ENCODE data around the gene PDGFB.

The PDGFB gene

GRCh38 chr22:39257901-39258475 is 13.2 kb upstream of the PDGFB start:
- H3K27ac ChIP-seq (ENCODE audit: low read depth, low read length), result no peak overlapping the region
- H3K4me3 ChIP-seq (ENCODE audit: low read length), result no peak overlapping the region
- no peaks in the 10 kb centered on the region for H3K27me3 ChIP-seq (ENCODE audit: control insufficient read depth, insufficient read depth, low read length)
- H3K4me1 ChIP-seq (ENCODE audit: control insufficient read depth, insufficient read depth, low read length), result peaks cover 4% of the 10 kb centered on the region
- H3K36me3 ChIP-seq (ENCODE audit: control insufficient read depth, insufficient read depth, low read length), result no peaks in the 10 kb centered on the region
- no peak overlapping the region for H3K9ac ChIP-seq (ENCODE audit: low read length)

DNA sequence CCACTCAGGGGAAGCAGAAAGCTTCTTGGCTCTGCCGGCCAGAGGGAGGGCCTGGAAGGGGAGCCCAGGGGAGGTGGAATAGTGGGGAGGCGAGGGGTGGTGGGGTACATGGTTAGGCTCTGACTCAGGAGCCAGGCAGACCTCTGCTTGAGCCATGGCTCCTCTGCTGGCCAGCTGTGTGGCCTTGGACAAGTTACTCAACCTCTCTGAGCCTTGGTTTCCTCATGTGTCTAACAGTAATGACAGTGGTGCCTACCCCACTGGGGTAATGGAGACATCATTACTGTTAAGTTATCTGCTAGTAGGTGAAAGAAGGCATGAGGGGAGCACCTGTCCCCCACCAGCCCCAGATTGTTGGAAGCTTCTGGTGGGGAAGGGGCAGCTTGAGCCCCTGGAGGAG is 12.2 kb upstream of the PDGFB start:
- Histone ChIP-seq H3K36me3 (ENCODE audit: control insufficient read depth, insufficient read depth, low read length) (no peaks in the 10 kb centered on the region), H3K27me3 (ENCODE audit: control insufficient read depth, insufficient read depth, low read length) (peaks cover 4% of the 10 kb centered on the region), H3K4me3 (ENCODE audit: low read length) (no peak overlapping the region), H3K27ac (ENCODE audit: low read depth, low read length) (no peak overlapping the region), H3K9ac (ENCODE audit: low read length) (no peak overlapping the region), H3K4me1 (ENCODE audit: control insufficient read depth, insufficient read depth, low read length) (peaks cover 4% of the 10 kb centered on the region)

GRCh38 chr22:39256186-39256552 is 11.4 kb upstream of the PDGFB start:
- no peak overlapping the region for H3K9ac ChIP-seq (ENCODE audit: low read length)
- no peaks in the 10 kb centered on the region for H3K36me3 ChIP-seq (ENCODE audit: control insufficient read depth, insufficient read depth, low read length)
- H3K27me3 ChIP-seq (ENCODE audit: control insufficient read depth, insufficient read depth, low read length), result peaks cover 8% of the 10 kb centered on the region
- H3K4me1 ChIP-seq (ENCODE audit: control insufficient read depth, insufficient read depth, low read length), result peaks cover 4% of the 10 kb centered on the region
- no peak overlapping the region for H3K4me3 ChIP-seq (ENCODE audit: low read length)
- H3K27ac ChIP-seq (ENCODE audit: low read depth, low read length), result no peak overlapping the region

DNA sequence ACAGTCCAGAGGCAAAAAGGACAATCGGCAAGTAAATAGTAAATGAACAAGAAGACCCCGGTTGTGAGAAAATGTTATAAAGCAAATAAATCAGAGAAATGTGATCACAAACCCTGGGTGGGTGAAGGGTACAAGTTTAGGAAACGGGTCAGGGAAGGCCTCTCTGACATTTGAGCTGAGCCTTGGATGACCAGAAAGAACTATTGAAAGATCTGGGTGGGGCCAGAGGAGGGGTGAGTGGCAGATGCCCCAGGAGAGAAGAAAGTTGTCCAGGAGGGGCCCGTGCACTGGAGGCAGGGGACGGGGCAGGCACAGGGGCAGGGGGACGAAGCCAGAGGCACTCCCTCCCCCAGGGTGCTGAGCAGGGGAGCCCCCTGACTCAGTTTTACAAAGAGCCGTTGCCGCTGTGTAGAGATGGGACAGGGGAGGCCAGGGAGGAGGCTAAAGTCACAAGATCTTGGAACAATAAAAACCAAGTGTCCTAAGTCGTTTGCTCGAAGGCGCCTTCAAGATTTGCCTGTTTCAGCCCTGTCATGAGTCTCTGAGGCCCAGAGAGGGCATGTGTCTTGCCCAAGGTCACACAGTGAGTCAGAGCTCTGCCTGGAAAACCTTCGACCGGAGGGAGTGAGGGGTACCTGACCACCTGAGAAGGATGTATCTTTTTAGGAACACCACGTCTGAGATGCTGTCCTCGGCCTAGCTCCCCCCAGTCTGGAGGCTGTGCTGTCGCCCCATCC is 10.8 kb upstream of the PDGFB start:
- no peak overlapping the region for H3K9ac ChIP-seq (ENCODE audit: low read length)
- peaks cover 8% of the 10 kb centered on the region for H3K27me3 ChIP-seq (ENCODE audit: control insufficient read depth, insufficient read depth, low read length)
- no peaks in the 10 kb centered on the region for H3K36me3 ChIP-seq (ENCODE audit: control insufficient read depth, insufficient read depth, low read length)
- peak overlapping the region; percentile 48 for H3K27ac ChIP-seq (ENCODE audit: low read depth, low read length)
- H3K4me1 ChIP-seq (ENCODE audit: control insufficient read depth, insufficient read depth, low read length), result peaks cover 4% of the 10 kb centered on the region
- no peak overlapping the region for H3K4me3 ChIP-seq (ENCODE audit: low read length)

DNA sequence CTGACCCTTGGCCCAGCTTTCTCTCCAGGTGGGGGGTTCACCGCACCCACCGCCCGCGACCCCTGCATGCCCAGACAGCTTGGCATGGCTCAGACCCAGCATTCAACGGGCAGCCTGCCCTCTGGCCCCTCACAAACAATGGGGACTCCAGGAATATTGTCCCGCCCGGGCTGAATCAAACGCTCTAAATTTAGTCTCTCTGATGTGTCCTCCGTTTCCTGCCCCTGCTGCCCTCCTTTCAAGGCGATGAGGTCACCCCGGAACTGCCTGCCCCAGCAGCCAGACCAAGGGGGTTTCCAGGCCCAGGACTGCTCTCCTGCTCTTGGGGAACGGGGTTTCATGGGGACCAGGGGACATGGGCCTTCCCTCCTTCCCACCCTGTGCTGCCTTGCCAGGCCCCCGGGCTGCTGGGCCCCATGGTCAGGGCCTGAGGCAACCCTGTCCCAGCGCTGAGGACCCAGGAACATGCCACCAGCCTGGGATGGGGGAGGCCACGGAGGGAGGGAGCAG is 10.1 kb upstream of the PDGFB start:
- H3K36me3 ChIP-seq (ENCODE audit: control insufficient read depth, insufficient read depth, low read length), result no peaks in the 10 kb centered on the region
- no peak overlapping the region for H3K4me3 ChIP-seq (ENCODE audit: low read length)
- peaks cover 4% of the 10 kb centered on the region for H3K4me1 ChIP-seq (ENCODE audit: control insufficient read depth, insufficient read depth, low read length)
- peak overlapping the region; percentile 48 for H3K27ac ChIP-seq (ENCODE audit: low read depth, low read length)
- H3K9ac ChIP-seq (ENCODE audit: low read length), result no peak overlapping the region
- peaks cover 8% of the 10 kb centered on the region for H3K27me3 ChIP-seq (ENCODE audit: control insufficient read depth, insufficient read depth, low read length)

- Histone ChIP-seq H3K9ac (ENCODE audit: low read length) (no peak overlapping the region), H3K4me1 (ENCODE audit: control insufficient read depth, insufficient read depth, low read length) (peaks cover 4% of the 10 kb centered on the region), H3K27ac (ENCODE audit: low read depth, low read length) (no peak overlapping the region), H3K4me3 (ENCODE audit: low read length) (no peak overlapping the region), H3K27me3 (ENCODE audit: control insufficient read depth, insufficient read depth, low read length) (peaks cover 10% of the 10 kb centered on the region), H3K36me3 (ENCODE audit: control insufficient read depth, insufficient read depth, low read length) (no peaks in the 10 kb centered on the region)
These were observed 9.3 kb upstream of the PDGFB start for GRCh38 chr22:39254122-39254521.

DNA sequence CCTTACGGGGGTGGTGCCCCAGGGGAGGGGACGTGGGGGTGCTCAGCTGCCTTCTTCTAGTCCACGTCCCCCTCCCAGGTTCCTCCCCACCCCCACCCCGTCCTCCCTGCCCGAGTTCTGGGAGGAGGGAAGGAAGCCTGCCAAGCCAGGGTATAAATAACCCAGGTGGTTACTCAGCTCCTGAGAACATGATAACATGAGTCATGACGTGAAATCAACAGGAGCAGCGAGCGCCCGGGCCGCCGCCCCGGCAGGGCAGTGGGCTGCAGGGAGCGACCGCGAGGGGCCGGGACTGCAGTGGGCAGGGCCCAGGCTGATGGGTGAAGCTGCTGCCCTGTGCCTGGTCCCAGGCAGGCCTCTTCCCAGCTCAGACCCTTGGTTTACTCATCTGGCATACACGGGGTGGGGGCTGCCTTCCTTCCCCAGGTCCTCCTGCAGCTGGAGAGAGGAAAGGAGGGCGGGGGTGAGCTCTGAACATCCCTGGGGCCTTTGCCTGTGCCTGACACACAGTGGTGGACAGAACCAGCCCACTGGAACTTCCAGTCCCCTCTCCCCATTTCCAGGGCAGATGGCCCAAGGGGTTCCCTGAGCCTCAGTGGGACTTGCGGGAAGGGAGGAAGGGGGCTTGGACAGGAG is 8.8 kb upstream of the PDGFB start:
- H3K4me1 ChIP-seq (ENCODE audit: control insufficient read depth, insufficient read depth, low read length), result peaks cover 4% of the 10 kb centered on the region

GRCh38 chr22:39252461-39253434 is 8.0 kb upstream of the PDGFB start:
- Histone ChIP-seq H3K9ac (ENCODE audit: low read length) (no peak overlapping the region), H3K4me3 (ENCODE audit: low read length) (no peak overlapping the region), H3K27ac (ENCODE audit: low read depth, low read length) (no peak overlapping the region), H3K27me3 (ENCODE audit: control insufficient read depth, insufficient read depth, low read length) (peaks cover 10% of the 10 kb centered on the region), H3K36me3 (ENCODE audit: control insufficient read depth, insufficient read depth, low read length) (no peaks in the 10 kb centered on the region), H3K4me1 (ENCODE audit: control insufficient read depth, insufficient read depth, low read length) (peaks cover 4% of the 10 kb centered on the region)

More for the DNA sequence above, 8.8 kb upstream of the PDGFB start:
- Histone ChIP-seq H3K27me3 (ENCODE audit: control insufficient read depth, insufficient read depth, low read length) (peaks cover 10% of the 10 kb centered on the region), H3K36me3 (ENCODE audit: control insufficient read depth, insufficient read depth, low read length) (no peaks in the 10 kb centered on the region), H3K9ac (ENCODE audit: low read length) (no peak overlapping the region), H3K27ac (ENCODE audit: low read depth, low read length) (no peak overlapping the region), H3K4me3 (ENCODE audit: low read length) (no peak overlapping the region)

DNA sequence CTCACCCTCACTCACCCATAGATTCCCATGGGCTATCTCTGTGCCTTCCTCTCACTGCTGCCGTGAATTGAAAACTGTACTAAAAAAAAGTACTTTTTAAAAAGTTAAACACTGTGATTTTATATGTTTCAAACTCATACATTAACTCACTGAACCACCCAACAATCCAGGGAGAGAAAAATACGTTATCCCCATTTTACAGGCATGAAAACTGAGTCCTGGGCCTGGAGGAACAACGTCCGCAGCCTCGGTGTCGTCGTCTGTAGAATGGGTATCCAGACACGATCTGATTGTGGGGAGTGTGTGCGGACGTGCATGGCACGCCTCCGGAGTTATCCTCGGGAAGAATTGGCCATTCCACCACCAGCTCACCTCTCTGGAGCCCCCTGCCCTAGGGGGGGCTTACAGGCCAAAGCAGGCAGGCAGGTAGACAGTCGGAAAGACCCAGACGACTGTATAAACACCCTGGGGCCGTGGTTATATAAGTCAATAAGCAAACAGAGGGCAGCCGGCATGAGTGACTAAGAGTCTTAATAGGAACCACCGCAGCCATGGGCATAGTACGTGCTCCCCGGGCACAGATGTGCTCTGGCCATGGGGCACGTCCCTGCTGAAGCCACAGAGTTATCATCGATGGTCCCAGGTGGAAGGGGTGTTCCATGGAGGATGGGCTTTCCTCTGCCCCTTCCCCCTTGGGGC is 7.1 kb upstream of the PDGFB start:
- Histone ChIP-seq H3K27me3 (ENCODE audit: control insufficient read depth, insufficient read depth, low read length) (peaks cover 12% of the 10 kb centered on the region), H3K9ac (ENCODE audit: low read length) (no peak overlapping the region), H3K4me1 (ENCODE audit: control insufficient read depth, insufficient read depth, low read length) (peaks cover 4% of the 10 kb centered on the region)

DNA sequence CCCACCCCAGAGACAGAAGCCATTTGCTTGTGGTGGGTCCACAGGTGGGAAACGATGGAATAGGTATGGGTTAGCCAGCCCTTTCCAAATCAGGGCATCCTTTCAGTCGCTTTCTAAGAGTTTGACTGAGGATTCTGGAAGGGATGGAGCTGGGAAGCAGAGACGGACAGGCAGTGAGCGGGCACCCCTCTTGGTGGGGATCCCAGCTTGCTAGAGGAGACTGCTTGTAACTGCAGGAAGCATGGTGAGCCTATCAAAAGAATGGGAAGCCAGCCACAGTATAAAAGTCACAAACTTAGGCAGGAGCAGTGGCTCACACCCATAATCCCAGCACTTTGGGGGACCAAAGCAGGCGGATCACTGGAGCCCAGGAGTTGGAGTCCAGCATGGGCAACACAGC is 6.1 kb upstream of the PDGFB start:
- no peak overlapping the region for H3K9ac ChIP-seq (ENCODE audit: low read length)
- peaks cover 4% of the 10 kb centered on the region for H3K4me1 ChIP-seq (ENCODE audit: control insufficient read depth, insufficient read depth, low read length)
- H3K4me3 ChIP-seq (ENCODE audit: low read length), result no peak overlapping the region
- H3K27ac ChIP-seq (ENCODE audit: low read depth, low read length), result no peak overlapping the region
- H3K27me3 ChIP-seq (ENCODE audit: control insufficient read depth, insufficient read depth, low read length), result peaks cover 17% of the 10 kb centered on the region
- H3K36me3 ChIP-seq (ENCODE audit: control insufficient read depth, insufficient read depth, low read length), result no peaks in the 10 kb centered on the region

More for the DNA sequence above, 7.1 kb upstream of the PDGFB start:
- no peak overlapping the region for H3K4me3 ChIP-seq (ENCODE audit: low read length)
- H3K36me3 ChIP-seq (ENCODE audit: control insufficient read depth, insufficient read depth, low read length), result no peaks in the 10 kb centered on the region
- H3K27ac ChIP-seq (ENCODE audit: low read depth, low read length), result no peak overlapping the region

GRCh38 chr22:39250131-39250530 is 5.3 kb upstream of the PDGFB start:
- no peak overlapping the region for H3K9ac ChIP-seq (ENCODE audit: low read length)
- H3K36me3 ChIP-seq (ENCODE audit: control insufficient read depth, insufficient read depth, low read length), result no peaks in the 10 kb centered on the region
- H3K27ac ChIP-seq (ENCODE audit: low read depth, low read length), result no peak overlapping the region
- H3K27me3 ChIP-seq (ENCODE audit: control insufficient read depth, insufficient read depth, low read length), result peaks cover 20% of the 10 kb centered on the region
- H3K4me3 ChIP-seq (ENCODE audit: low read length), result no peak overlapping the region
- peaks cover 4% of the 10 kb centered on the region for H3K4me1 ChIP-seq (ENCODE audit: control insufficient read depth, insufficient read depth, low read length)

Measured in rectal smooth muscle tissue (tissue), 1 donor.